Measurements from ENCODE around the gene MS4A10. TPM values are rescaled to one million over a fixed set of nuclear protein-coding genes. Genes with fewer than 3 reads are reported as not detected.

MS4A10 gene
- total and polyA plus RNA-seq, 10 of the 15 experiments (the other 5 are each of a cell fraction or from before 2014, with no cell fraction given): not detected

GRCh38 chr11:60836866-60837515, 51.9 kb downstream of the MS4A10 start:
- Histone ChIP-seq H3K4me2 (ENCODE audit: control insufficient read depth, insufficient read depth) (no peak overlapping the region), H3K9me3 (replicated peaks; ENCODE audit: control insufficient read depth, insufficient read depth, low read length) (no peaks in the 10 kb centered on the region), H3K27ac (ENCODE audit: control insufficient read depth, insufficient read depth) (no peak overlapping the region), H3K27me3 (replicated peaks in 1 of 2; ENCODE audit: control insufficient read depth in 2 of 2, insufficient read depth in 2 of 2, low read length in 1 of 2) (no peaks in the 10 kb centered on the region), H3K9ac (ENCODE audit: control insufficient read depth, insufficient read depth, low read length) (no peak overlapping the region), H3K4me3 (no peak overlapping the region), H4K20me1 (ENCODE audit: control insufficient read depth, insufficient read depth) (no peaks in the 10 kb centered on the region), H3K4me1 (ENCODE audit: control insufficient read depth, insufficient read depth, low read length) (peaks cover 4% of the 10 kb centered on the region), H3K79me2 (ENCODE audit: control insufficient read depth, insufficient read depth, low read length) (peaks cover 7% of the 10 kb centered on the region), H2AFZ (ENCODE audit: control insufficient read depth, low read depth, low read length) (no peak overlapping the region), H3K36me3 (ENCODE audit: control insufficient read depth in 2 of 2, insufficient read depth in 2 of 2, low read length in 1 of 2) (no peaks in the 10 kb centered on the region)
- RAD21 ChIA-PET (ENCODE audit: unreplicated experiment): interaction anchor here (1.2 kb wide), 1 partner anchor 51 kb away, joined by 5 read pairs; no protein-coding TSS in a partner anchor
- POLR2A ChIA-PET: no interaction called here
- intact Hi-C loops (cut with micrococcal nuclease; ENCODE audit: unreplicated experiment) (no loop called here), in situ Hi-C loops (cut with MboI) (loop anchor here (5.0 kb wide), 2 partner anchors 60 to 345 kb away; no protein-coding TSS in a partner anchor)
- DNase-seq (ENCODE audit: low read depth, low spot score) (no peak), ATAC-seq (no peak), FAIRE-seq (no peak)
- WGBS (ENCODE audit: insufficient coverage, insufficient replicate concordance, low lambda C conversion rate, missing lambda C conversion rate): 48% methylated on average over 9 of the region's 9 CpGs
- BruUV-seq (replicated peaks): no TSS peak
- TF ChIP-seq JUNB (IDR thresholded peaks at IDR 0.05): no peak
- no peak for TF ChIP-seq PBX3 (IDR thresholded peaks at IDR 0.05; ENCODE audit: insufficient replicate concordance, low read depth, low read length)
- no peak for TF ChIP-seq EGR1 (IDR thresholded peaks at IDR 0.05; ENCODE audit: borderline replicate concordance in 1 of 2, low read depth in 2 of 2, low read length in 2 of 2)
- TF ChIP-seq NKRF (conservative IDR thresholded peaks at IDR 0.05): no peak
- TF ChIP-seq HDAC6 (IDR thresholded peaks at IDR 0.05; ENCODE audit: unreplicated experiment): no peak
- no peak for TF ChIP-seq RBBP5 (conservative IDR thresholded peaks at IDR 0.05)
- TF ChIP-seq EED (IDR thresholded peaks at IDR 0.05; ENCODE audit: low read depth): no peak
- TF ChIP-seq ATF3 (IDR thresholded peaks at IDR 0.05; ENCODE audit: borderline replicate concordance, extremely low read depth, low read depth, low read length): no peak
- TF ChIP-seq NRF1 (conservative IDR thresholded peaks at IDR 0.05; ENCODE audit: low read depth, low read length): no peak
- TF ChIP-seq GABPA (IDR thresholded peaks at IDR 0.05; ENCODE audit: low read depth): no peak
- no peak for TF ChIP-seq BMI1 (IDR thresholded peaks at IDR 0.05; ENCODE audit: borderline replicate concordance)
- TF ChIP-seq RB1 (IDR thresholded peaks at IDR 0.05; ENCODE audit: borderline replicate concordance): no peak
- TF ChIP-seq ATF2 (IDR thresholded peaks at IDR 0.05; ENCODE audit: low read length): no peak
- no peak for TF ChIP-seq E2F4 (IDR thresholded peaks at IDR 0.05; ENCODE audit: low read depth, low read length)
- no peak for TF ChIP-seq RCOR1 (conservative IDR thresholded peaks at IDR 0.05; ENCODE audit: low read depth, low read length)
- no peak for TF ChIP-seq BACH1 (IDR thresholded peaks at IDR 0.05; ENCODE audit: borderline replicate concordance)
- no peak for TF ChIP-seq ZNF274 (IDR thresholded peaks at IDR 0.05; ENCODE audit: insufficient read depth, insufficient read length)
- TF ChIP-seq SMC3 (IDR thresholded peaks at IDR 0.05; ENCODE audit: borderline replicate concordance, low read length): no peak
- CTCF ChIA-PET: no interaction called here
- SMC1A ChIA-PET (ENCODE audit: uncharacterized antibody, unreplicated experiment): no interaction called here
